GM18867 (cell line): Measurements from ENCODE around the gene MBD3L2B.

Experiments used
- ATAC-seq: cut with Tn5 transposase; IDR thresholded peaks from one replicate; pipeline ENCODE4 v1.9.1; 2021; ENCODE audit warnings: mild to moderate bottlenecking, moderate library complexity; ENCODE audit not compliant: unreplicated experiment

The MBD3L2B gene

GRCh38 chr19:7013678-7014077 lies 7.6 kb downstream of the MBD3L2B start:
- ATAC-seq: no peak

- no peak for ATAC-seq
Measured at GRCh38 chr19:7010722-7011593, 10.3 kb downstream of the MBD3L2B start.

DNA sequence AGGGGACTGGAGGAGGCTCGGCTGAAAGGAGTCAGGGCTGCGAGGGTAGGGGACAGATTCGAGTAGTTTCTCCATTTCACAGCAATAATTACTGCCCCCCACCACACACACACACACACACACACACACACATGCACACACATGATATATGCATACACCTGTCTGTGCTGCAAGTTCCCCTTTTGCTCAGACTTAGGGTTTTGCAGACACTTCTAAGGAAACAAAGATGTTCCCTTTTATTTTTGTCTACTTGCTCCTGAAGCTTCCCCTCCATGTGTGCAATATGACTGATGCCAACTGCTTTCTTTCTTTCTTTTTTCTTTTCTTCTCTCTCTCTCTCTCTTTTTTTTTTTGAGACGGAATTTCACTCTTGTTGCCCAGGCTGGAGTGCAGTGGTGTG lies 13.4 kb downstream of the MBD3L2B start:
- no peak for ATAC-seq

GRCh38 chr19:7006135-7006704 lies 15.0 kb downstream of the MBD3L2B start:
- ATAC-seq: no peak

- ATAC-seq: no peak
Measured at GRCh38 chr19:7004313-7004931, 16.8 kb downstream of the MBD3L2B start.

- no peak for ATAC-seq
Measured at GRCh38 chr19:7000816-7001215, 20.4 kb downstream of the MBD3L2B start.

- no peak for ATAC-seq
Measured at GRCh38 chr19:7000333-7000732, 20.9 kb downstream of the MBD3L2B start.

GRCh38 chr19:6999933-7000332 lies 21.3 kb downstream of the MBD3L2B start:
- ATAC-seq: no peak

GRCh38 chr19:6997679-6998445 lies 23.4 kb downstream of the MBD3L2B start:
- ATAC-seq: no peak

DNA sequence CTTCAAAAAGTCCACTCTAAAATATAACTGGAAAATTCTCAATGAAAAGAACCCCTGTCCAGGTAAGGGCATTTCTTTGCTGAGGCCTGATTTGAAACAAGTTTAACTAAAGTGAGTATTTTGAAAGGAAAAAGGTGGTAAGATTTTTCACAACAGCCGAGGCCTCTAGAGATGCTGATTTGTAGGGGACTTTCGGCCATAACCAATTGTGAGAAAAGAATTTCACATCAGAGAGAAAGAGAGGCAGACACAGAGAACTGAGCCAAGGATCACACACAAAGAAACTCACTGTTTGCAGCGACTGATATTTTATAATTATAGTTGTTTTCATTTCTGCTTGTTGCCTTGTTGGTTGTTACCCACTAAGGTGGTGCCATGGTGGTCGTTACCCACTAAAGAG lies 24.4 kb downstream of the MBD3L2B start:
- no peak for ATAC-seq

GRCh38 chr19:6995054-6995453 lies 26.2 kb downstream of the MBD3L2B start:
- no peak for ATAC-seq

- ATAC-seq: no peak
Measured at GRCh38 chr19:6988257-6988656, 33.0 kb downstream of the MBD3L2B start.

- ATAC-seq: no peak
Measured at GRCh38 chr19:6987850-6988249, 33.4 kb downstream of the MBD3L2B start.

GRCh38 chr19:6983448-6983847 lies 37.8 kb downstream of the MBD3L2B start:
- ATAC-seq: no peak

DNA sequence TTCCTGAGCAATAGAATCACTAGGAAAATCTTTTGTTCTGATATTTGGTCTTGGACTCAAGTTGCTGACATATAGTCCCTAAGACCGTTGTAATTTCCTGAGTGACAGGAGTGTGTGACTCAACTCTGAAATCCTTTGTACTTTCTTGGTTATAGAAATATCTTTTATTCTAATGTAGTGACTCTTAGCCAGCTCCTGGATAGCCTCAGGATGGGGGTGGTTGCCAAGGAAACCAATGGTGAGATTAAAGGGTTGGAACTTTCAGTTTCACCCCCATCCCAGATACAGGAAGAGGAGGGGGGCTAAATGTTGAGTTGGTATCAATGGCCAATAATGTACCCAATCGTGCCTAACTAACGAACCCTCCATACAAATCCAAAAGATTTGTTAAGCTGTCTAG lies 41.8 kb downstream of the MBD3L2B start:
- no peak for ATAC-seq

DNA sequence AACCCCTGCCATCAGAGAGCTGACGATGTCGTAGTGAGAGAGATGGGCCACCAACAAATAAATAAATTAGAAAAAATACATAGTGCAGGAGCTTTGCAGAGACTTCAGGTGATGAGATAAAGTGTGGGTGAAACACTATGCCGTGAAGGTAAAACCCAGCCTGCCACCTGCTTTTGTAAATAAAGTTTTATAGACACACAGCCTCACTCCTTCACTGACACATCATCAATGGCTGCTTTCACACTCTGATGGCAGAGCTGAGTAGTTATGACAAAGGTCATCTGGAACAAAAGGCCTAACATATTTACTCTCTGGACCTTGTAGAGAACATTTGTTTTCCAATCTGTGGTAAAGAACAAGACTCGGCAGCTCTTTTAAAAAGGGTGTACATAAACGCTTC lies 45.0 kb downstream of the MBD3L2B start:
- no peak for ATAC-seq

- ATAC-seq: no peak
Measured at GRCh38 chr19:6971366-6971765, 49.9 kb downstream of the MBD3L2B start.

DNA sequence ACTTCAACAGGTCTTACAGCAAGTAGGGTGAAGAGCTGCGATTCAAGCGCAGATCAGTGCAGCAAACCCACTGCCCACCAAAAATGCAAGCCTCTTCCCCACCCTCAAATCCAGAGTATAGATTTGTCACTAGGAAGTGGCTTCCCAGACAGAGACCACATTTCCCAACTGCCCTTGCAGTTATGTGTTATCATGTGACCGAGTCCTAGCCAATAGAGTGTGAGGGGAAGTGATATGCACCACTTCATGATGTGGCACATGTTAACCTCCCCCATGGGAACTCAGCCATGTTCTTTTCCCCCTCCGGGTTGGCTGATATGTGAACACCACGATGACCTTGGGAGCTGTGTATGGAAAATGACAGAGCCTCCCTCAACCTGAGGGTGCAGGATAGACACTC lies 50.8 kb downstream of the MBD3L2B start:
- ATAC-seq: no peak

DNA sequence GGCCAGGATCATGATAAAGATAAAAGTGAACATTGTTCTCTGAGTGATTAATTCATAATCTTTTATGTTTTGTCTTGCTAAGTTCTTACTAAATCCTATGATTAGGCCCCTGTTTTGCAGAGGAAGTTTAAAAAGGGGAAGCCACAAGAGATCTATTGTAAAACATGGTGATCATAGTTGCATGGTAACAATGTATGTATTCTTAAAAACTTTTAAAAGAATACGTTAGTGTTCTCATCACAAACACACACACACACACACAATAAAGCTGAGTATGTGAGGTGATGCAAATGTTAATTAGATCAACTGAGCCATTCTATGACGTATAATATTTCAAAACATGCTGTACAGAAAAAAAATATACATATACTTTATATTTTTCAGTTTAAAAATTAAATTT lies 51.2 kb downstream of the MBD3L2B start:
- no peak for ATAC-seq

DNA sequence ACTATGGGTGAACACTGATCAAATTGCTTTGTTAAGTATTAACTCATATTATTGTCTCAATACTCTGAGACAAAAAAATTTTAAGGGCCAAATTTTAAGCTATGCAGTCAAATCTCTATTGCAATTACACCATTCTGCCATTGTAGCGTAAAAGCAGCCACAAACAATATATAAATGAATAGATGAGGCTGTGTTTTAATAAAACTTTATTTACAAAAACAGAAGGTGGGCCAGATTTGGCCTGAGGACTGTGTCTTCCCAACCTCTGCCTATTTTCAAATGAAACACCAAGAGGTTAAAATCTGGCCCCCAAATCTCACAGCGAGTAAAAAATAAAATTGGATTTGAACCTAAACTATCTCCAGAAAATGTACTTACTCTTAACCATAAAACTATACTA lies 51.7 kb downstream of the MBD3L2B start:
- no peak for ATAC-seq
